GM23248 (cell line): Measurements from ENCODE around the gene ADRA1B. TPM values are rescaled to one million over a fixed set of nuclear protein-coding genes. Genes with fewer than 3 reads are reported as not detected.

Experiments
- DNase-seq: peaks from one replicate; pipeline ENCODE4 v3.0.0-alpha.2; 2015
- H2AFZ ChIP-seq: fragments of 200-600 bp; sonication (generic); 2 replicates; pipeline ENCODE4 v1.6.1; 2016; ENCODE audit warnings: antibody characterized with exemption
- H3F3A ChIP-seq: fragments of 200-600 bp; sonication (generic); 2 replicates; pipeline ENCODE4 v1.6.1; 2016; ENCODE audit warnings: mild to moderate bottlenecking, antibody characterized with exemption, mixed run types; ENCODE audit not compliant: insufficient read depth
- H3K27ac ChIP-seq: fragments of 200-600 bp; sonication (generic); 2 replicates; pipeline ENCODE4 v1.5.1; 2016; ENCODE audit warnings: mild to moderate bottlenecking
- H3K27me3 ChIP-seq: fragments of 200-600 bp; sonication (generic); replicated peaks from 2 replicates; pipeline ENCODE4 v1.6.1; 2016; ENCODE audit warnings: mild to moderate bottlenecking; ENCODE audit not compliant: insufficient read depth
- H3K36me3 ChIP-seq: fragments of 200-600 bp; sonication (generic); 2 replicates; pipeline ENCODE4 v1.6.1; 2016; ENCODE audit warnings: low read depth, mild to moderate bottlenecking
- H3K4me1 ChIP-seq: fragments of 200-600 bp; sonication (generic); 2 replicates; pipeline ENCODE4 v1.6.1; 2016; ENCODE audit warnings: mild to moderate bottlenecking; ENCODE audit not compliant: insufficient read depth
- H3K4me2 ChIP-seq: fragments of 200-600 bp; sonication (generic); one replicate; pipeline ENCODE4 v1.6.1; 2016; ENCODE audit warnings: mild to moderate bottlenecking; ENCODE audit not compliant: unreplicated experiment
- H3K4me3 ChIP-seq: fragments of 200-600 bp; sonication (generic); 2 replicates; pipeline ENCODE4 v1.5.1; 2016; ENCODE audit warnings: mild to moderate bottlenecking
- H3K79me2 ChIP-seq: fragments of 200-600 bp; sonication (generic); 2 replicates; pipeline ENCODE4 v1.6.1; 2016; ENCODE audit warnings: mild to moderate bottlenecking; ENCODE audit not compliant: insufficient read depth
- H3K9ac ChIP-seq: fragments of 200-600 bp; sonication (generic); 2 replicates; pipeline ENCODE4 v1.6.1; 2016; ENCODE audit warnings: mild to moderate bottlenecking
- H3K9me2 ChIP-seq: fragments of 200-600 bp; sonication (generic); 2 replicates; pipeline ENCODE4 v1.6.1; 2016; ENCODE audit warnings: mixed run types, mild to moderate bottlenecking, moderate library complexity; ENCODE audit not compliant: insufficient read depth
- H3K9me3 ChIP-seq: fragments of 200-600 bp; sonication (generic); one replicate; pipeline ENCODE4 v1.6.1; 2017; ENCODE audit warnings: low read depth
- H4K20me1 ChIP-seq: fragments of 200-600 bp; sonication (generic); 2 replicates; pipeline ENCODE4 v1.6.0; 2016; ENCODE audit not compliant: insufficient read depth
- EZH2 ChIP-seq: fragments of 200-600 bp; sonication (generic); IDR thresholded peaks from 2 replicates; pipeline ENCODE4 v1.6.1; 2018; ENCODE audit warnings: antibody characterized with exemption, mild to moderate bottlenecking; ENCODE audit not compliant: insufficient read depth, poor library complexity, severe bottlenecking
- EZH2phosphoT487 ChIP-seq: fragments of 200-600 bp; sonication (generic); IDR thresholded peaks from 2 replicates; pipeline ENCODE4 v1.6.1; 2018; ENCODE audit warnings: antibody characterized with exemption, moderate library complexity, mild to moderate bottlenecking, low read depth; ENCODE audit not compliant: insufficient read depth
- WGBS, 2 experiments: methylation state at CpG; one replicate each; pipeline ENCODE4 v1.1.6; 2015 to 2017; ENCODE audit warnings: low lambda C conversion rate in 2 of 2, low coverage in 1 of 2; ENCODE audit errors: missing lambda C conversion rate in 2 of 2; 5-methylcytosine and 5-hydroxymethylcytosine counted together
- in situ Hi-C: fragments of 300-500 bp; cut with MboI; formaldehyde crosslinking; loops from 2 replicates; pipeline ENCODE4 v1.15.0; 2020
- polyA plus RNA-seq: library from polyadenylated mRNA; unstranded; fragments of >200 nt; fragmentation: Nextera tagmentation; extraction: Ambion mirVana; gene quantifications from 2 replicates; pipeline ENCODE4 v1.2.1, GENCODE V29; 2016
- total RNA-seq: library from RNA; depleted of rRNA; stranded (reverse); fragments of >200 nt; shearing (Covaris generic); gene quantifications from 2 replicates; pipeline ENCODE4 v1.2.3, GENCODE V29; 2014

ADRA1B gene
- total and polyA plus RNA-seq, 2 experiments from 2014 or later, result 0.32 TPM; not detected in 1

DNA sequence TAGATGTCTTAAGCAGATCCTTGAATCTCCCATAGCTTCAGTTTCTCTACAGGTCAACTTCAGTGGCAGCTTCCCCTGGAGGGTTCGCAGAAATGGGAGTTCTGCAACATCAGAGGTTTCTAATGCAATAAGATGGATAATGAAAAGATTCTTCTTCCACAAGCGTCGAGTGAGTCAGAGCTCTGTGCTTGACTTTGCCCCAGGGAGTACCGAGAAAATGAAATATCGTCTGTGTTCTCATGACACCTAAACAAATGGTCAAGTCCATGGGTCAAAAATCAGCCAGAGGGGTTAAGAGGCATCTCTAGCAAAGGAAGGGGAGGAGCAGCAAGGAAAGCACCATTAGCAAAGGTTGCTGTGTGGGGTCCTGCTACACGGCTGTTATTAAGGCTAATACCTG lies 3.2 kb upstream of the ADRA1B start:
- TF ChIP-seq EZH2phosphoT487, result no peak
- no peak for TF ChIP-seq EZH2
- Histone ChIP-seq H3K27me3 (no peaks in the 10 kb centered on the region), H3K9me3 (no peaks in the 10 kb centered on the region), H3K79me2 (no peaks in the 10 kb centered on the region), H3K4me2 (peak overlapping the region; percentile 59), H3K27ac (peak overlapping the region; percentile 66), H2AFZ (no peak overlapping the region), H3K9me2 (no peaks in the 10 kb centered on the region), H3K9ac (no peak overlapping the region), H3K4me3 (no peak overlapping the region), H3K36me3 (no peaks in the 10 kb centered on the region), H3F3A (peaks cover 20% of the 10 kb centered on the region), H3K4me1 (peaks cover 26% of the 10 kb centered on the region), H4K20me1 (no peaks in the 10 kb centered on the region)
- WGBS, 2 experiments, result 44% methylated on average over 6 of the region's 6 CpGs
- in situ Hi-C loops, result loop anchor here (10.0 kb wide), 1 partner anchor 468 kb away; no protein-coding TSS in a partner anchor
- peak; percentile 88 for DNase-seq

DNA sequence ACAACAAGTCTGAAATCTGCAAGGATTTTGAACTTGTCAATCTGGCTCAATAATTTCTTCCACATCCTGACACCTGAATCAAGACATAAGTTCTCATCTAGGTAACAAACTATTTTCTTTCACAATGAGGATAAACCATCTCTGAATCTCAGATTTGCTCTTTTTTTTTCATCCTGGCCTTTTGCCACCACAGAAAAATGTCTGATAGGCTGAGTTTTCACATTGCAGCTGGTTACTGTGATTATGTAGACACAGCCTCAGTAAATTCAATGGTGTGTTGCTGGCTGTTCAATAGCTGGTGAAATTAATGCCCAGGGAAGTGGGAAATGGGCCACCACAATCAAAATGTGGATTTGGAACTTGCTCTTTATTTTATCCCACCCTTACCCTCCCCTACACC lies 2.8 kb upstream of the ADRA1B start:
- Histone ChIP-seq H3K9ac (no peak overlapping the region), H3K4me2 (no peak overlapping the region), H2AFZ (no peak overlapping the region), H3K9me3 (no peaks in the 10 kb centered on the region), H4K20me1 (no peaks in the 10 kb centered on the region), H3K9me2 (no peaks in the 10 kb centered on the region), H3K79me2 (no peaks in the 10 kb centered on the region), H3K4me3 (no peak overlapping the region), H3K27me3 (no peaks in the 10 kb centered on the region), H3K27ac (peak overlapping the region; percentile 66), H3F3A (peaks cover 20% of the 10 kb centered on the region), H3K36me3 (no peaks in the 10 kb centered on the region), H3K4me1 (peaks cover 26% of the 10 kb centered on the region)
- no peak for DNase-seq
- TF ChIP-seq EZH2phosphoT487 (no peak), EZH2 (no peak)
- in situ Hi-C loops, result loop anchor here (10.0 kb wide), 1 partner anchor 469 kb away; no protein-coding TSS in a partner anchor

DNA sequence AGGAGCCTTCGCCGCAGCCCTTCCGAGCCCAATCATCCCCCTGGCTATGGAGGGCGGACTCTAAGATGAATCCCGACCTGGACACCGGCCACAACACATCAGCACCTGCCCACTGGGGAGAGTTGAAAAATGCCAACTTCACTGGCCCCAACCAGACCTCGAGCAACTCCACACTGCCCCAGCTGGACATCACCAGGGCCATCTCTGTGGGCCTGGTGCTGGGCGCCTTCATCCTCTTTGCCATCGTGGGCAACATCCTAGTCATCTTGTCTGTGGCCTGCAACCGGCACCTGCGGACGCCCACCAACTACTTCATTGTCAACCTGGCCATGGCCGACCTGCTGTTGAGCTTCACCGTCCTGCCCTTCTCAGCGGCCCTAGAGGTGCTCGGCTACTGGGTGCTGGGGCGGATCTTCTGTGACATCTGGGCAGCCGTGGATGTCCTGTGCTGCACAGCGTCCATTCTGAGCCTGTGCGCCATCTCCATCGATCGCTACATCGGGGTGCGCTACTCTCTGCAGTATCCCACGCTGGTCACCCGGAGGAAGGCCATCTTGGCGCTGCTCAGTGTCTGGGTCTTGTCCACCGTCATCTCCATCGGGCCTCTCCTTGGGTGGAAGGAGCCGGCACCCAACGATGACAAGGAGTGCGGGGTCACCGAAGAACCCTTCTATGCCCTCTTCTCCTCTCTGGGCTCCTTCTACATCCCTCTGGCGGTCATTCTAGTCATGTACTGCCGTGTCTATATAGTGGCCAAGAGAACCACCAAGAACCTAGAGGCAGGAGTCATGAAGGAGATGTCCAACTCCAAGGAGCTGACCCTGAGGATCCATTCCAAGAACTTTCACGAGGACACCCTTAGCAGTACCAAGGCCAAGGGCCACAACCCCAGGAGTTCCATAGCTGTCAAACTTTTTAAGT lies 819 bp downstream of the ADRA1B start:
- Histone ChIP-seq H3K36me3 (no peaks in the 10 kb centered on the region), H3K4me2 (peak overlapping the region; percentile 86), H3F3A (peaks cover 15% of the 10 kb centered on the region), H3K27me3 (no peaks in the 10 kb centered on the region), H4K20me1 (no peaks in the 10 kb centered on the region), H3K4me3 (peak overlapping the region; percentile 70), H3K27ac (no peak overlapping the region), H3K9me2 (no peaks in the 10 kb centered on the region), H3K9ac (no peak overlapping the region), H3K79me2 (no peaks in the 10 kb centered on the region), H2AFZ (peak overlapping the region; percentile 70), H3K4me1 (peaks cover 19% of the 10 kb centered on the region), H3K9me3 (no peaks in the 10 kb centered on the region)
- WGBS, 2 experiments, result 94 to 95% methylated on average over 35 to 36 of the region's 36 CpGs
- peak; percentile 31 for DNase-seq
- in situ Hi-C loops, result loop anchor here (5.0 to 10.0 kb wide), 2 partner anchors 385 to 472 kb away; no protein-coding TSS in a partner anchor
- TF ChIP-seq EZH2 (no peak), EZH2phosphoT487 (no peak)

DNA sequence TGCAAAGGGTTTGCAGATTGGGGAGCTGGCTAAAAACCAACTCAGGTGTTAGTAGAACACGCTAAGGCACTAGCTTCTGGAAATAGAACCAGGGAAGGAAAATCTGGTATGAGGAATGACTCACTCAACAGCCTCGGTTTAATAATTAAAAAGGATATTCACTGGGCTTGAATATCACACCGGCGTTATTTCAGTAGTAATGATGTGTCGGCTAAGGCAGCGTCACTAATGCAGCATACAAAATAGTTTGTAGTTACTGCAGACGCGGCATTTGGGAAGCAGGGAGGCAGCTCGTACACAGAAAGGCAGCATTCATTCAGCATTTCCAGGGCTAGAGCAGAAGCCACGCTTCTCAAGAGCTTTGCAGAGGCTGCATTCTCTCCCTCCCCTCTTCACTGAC lies 1.7 kb downstream of the ADRA1B start:
- no peak for DNase-seq
- no peak overlapping the region for H3K9ac ChIP-seq
- H3K4me2 ChIP-seq, result no peak overlapping the region

More for the DNA sequence above, 1.7 kb downstream of the ADRA1B start:
- peaks cover 11% of the 10 kb centered on the region for H3K4me1 ChIP-seq
- no peaks in the 10 kb centered on the region for H3K36me3 ChIP-seq
- in situ Hi-C loops, result loop anchor here (5.0 to 10.0 kb wide), 2 partner anchors 386 to 473 kb away; no protein-coding TSS in a partner anchor
- H3K27ac ChIP-seq, result no peak overlapping the region
- no peaks in the 10 kb centered on the region for H4K20me1 ChIP-seq
- H3K9me2 ChIP-seq, result no peaks in the 10 kb centered on the region
- H2AFZ ChIP-seq, result no peak overlapping the region
- no peak for TF ChIP-seq EZH2
- no peak for TF ChIP-seq EZH2phosphoT487
- H3K4me3 ChIP-seq, result no peak overlapping the region
- H3F3A ChIP-seq, result peaks cover 6% of the 10 kb centered on the region
- WGBS, 2 experiments, result 68 to 72% methylated on average over 10 of the region's 10 CpGs
- H3K9me3 ChIP-seq, result no peaks in the 10 kb centered on the region
- H3K79me2 ChIP-seq, result no peaks in the 10 kb centered on the region
- H3K27me3 ChIP-seq, result no peaks in the 10 kb centered on the region
